Measurements from ENCODE around the gene TUBGCP4. TPM values are rescaled to one million over a fixed set of nuclear protein-coding genes. Genes with fewer than 3 reads are reported as not detected.

The TUBGCP4 gene
- total RNA-seq, 1 experiment from 2014 or later, result 31.9 TPM

GRCh38 chr15:43434446-43434845 is 63.5 kb downstream of the TUBGCP4 start:
- Histone ChIP-seq H3K9me3 (ENCODE audit: control insufficient read depth, insufficient read depth, low read depth, low read length) (no peaks in the 10 kb centered on the region), H3K27ac (ENCODE audit: low read length) (no peak overlapping the region), H3K4me1 (ENCODE audit: control insufficient read depth, insufficient read depth, low read length) (no peaks in the 10 kb centered on the region), H3K36me3 (ENCODE audit: control insufficient read depth, insufficient read depth, low read length) (peaks cover 31% of the 10 kb centered on the region), H3K27me3 (ENCODE audit: control insufficient read depth, insufficient read depth, low read length) (no peaks in the 10 kb centered on the region), H3K4me3 (ENCODE audit: low read depth in 2 of 2, low read length in 2 of 2) (no peak overlapping the region)
- intact Hi-C loops (cut with micrococcal nuclease; ENCODE audit: unreplicated experiment), result no loop called here
- ATAC-seq (no peak), DNase-seq (ENCODE audit: low read depth, low spot score) (no peak)
- CTCF ChIA-PET, result interaction anchor here (1.1 to 1.6 kb wide), 2 partner anchors 18 to 80 kb away, joined by 3 to 7 read pairs; no protein-coding TSS in a partner anchor
- BruUV-seq (replicated peaks), result no TSS peak
- POLR2A ChIA-PET, result interaction anchor here (0.6 kb wide), 1 partner anchor 450 kb away, joined by 3 read pairs; no protein-coding TSS in a partner anchor
- in situ Hi-C loops (cut with HindIII; ENCODE audit: low pct_unique_long_range_greater_than_20kb, low sequenced_read_pairs), result no loop called here
- TF ChIP-seq POLR2AphosphoS5 (IDR thresholded peaks at IDR 0.05; ENCODE audit: low read depth, low read length), result no peak
- no peak for TF ChIP-seq SIN3A (IDR thresholded peaks at IDR 0.05; ENCODE audit: borderline replicate concordance, insufficient read depth, low read depth, low read length)
- TF ChIP-seq REST (IDR thresholded peaks at IDR 0.05; ENCODE audit: insufficient read depth in 1 of 2, low read depth in 2 of 2, low read length in 1 of 2), result no peak
- TF ChIP-seq TCF7L2 (IDR thresholded peaks at IDR 0.05; ENCODE audit: low read depth, low read length), result no peak
- no peak for TF ChIP-seq CTCF (IDR thresholded peaks at IDR 0.05)

- Histone ChIP-seq H3K4me3 (ENCODE audit: low read depth in 2 of 2, low read length in 2 of 2) (no peak overlapping the region), H3K36me3 (ENCODE audit: control insufficient read depth, insufficient read depth, low read length) (peaks cover 18% of the 10 kb centered on the region), H3K4me1 (ENCODE audit: control insufficient read depth, insufficient read depth, low read length) (no peaks in the 10 kb centered on the region), H3K9me3 (ENCODE audit: control insufficient read depth, insufficient read depth, low read depth, low read length) (no peaks in the 10 kb centered on the region), H3K27me3 (ENCODE audit: control insufficient read depth, insufficient read depth, low read length) (no peaks in the 10 kb centered on the region), H3K27ac (ENCODE audit: low read length) (no peak overlapping the region)
- intact Hi-C loops (cut with micrococcal nuclease; ENCODE audit: unreplicated experiment) (no loop called here), in situ Hi-C loops (cut with HindIII; ENCODE audit: low pct_unique_long_range_greater_than_20kb, low sequenced_read_pairs) (no loop called here)
- CTCF ChIA-PET, result no interaction called here
- TF ChIP-seq CTCF (IDR thresholded peaks at IDR 0.05), result no peak
- TF ChIP-seq TCF7L2 (IDR thresholded peaks at IDR 0.05; ENCODE audit: low read depth, low read length), result no peak
- TF ChIP-seq REST (IDR thresholded peaks at IDR 0.05; ENCODE audit: insufficient read depth in 1 of 2, low read depth in 2 of 2, low read length in 1 of 2), result no peak
- no peak for TF ChIP-seq POLR2AphosphoS5 (IDR thresholded peaks at IDR 0.05; ENCODE audit: low read depth, low read length)
- TF ChIP-seq SIN3A (IDR thresholded peaks at IDR 0.05; ENCODE audit: borderline replicate concordance, insufficient read depth, low read depth, low read length), result no peak
- DNase-seq (ENCODE audit: low read depth, low spot score) (no peak), ATAC-seq (no peak)
- no TSS peak for BruUV-seq (replicated peaks)
- POLR2A ChIA-PET, result no interaction called here
Observed at GRCh38 chr15:43436395-43436794, 65.5 kb downstream of the TUBGCP4 start.

Data from Panc1 (cell line).